IMR-90 (cell line): Measurements from ENCODE around the gene OR4D11. TPM values are rescaled to one million over a fixed set of nuclear protein-coding genes. Genes with fewer than 3 reads are reported as not detected.

Experiments used
- ATAC-seq: fragments of 200-7000 bp; cut with Tn5 transposase; 2 replicates; pipeline ENCODE4 v1.9.1; 2020; ENCODE audit warnings: low read depth, mild to moderate bottlenecking, moderate library complexity
- BruUV-seq: library from RNA; stranded (reverse); fragments of 400-500 nt; replicated peaks from 2 replicates; lab custom pipeline; 2021; lab: Mats Ljungman, UMichigan
- CTCF ChIA-PET: fragments of 300-600 bp; formaldehyde crosslinking; extraction: SDS; loops from one replicate; lab custom pipeline; 2021; ENCODE audit warnings: antibody characterized with exemption; lab: Yijun Ruan, JAX
- POLR2A ChIA-PET: fragments of 300-600 bp; sonication (Branson Sonifier 250); formaldehyde crosslinking; loops from one replicate; lab custom pipeline; 2022; ENCODE audit warnings: antibody characterized with exemption; ENCODE audit not compliant: unreplicated experiment; lab: Charles Lee
- DNase-seq: peaks from one replicate; pipeline ENCODE4 v3.0.0; 2013
- H2AFZ ChIP-seq: replicated peaks from 2 replicates; pipeline ENCODE3; 2013; ENCODE audit warnings: low read length, mild to moderate bottlenecking; ENCODE audit not compliant: poor library complexity
- H2AK5ac ChIP-seq: 2 replicates; pipeline ENCODE4 v1.6.1; 2013; ENCODE audit warnings: low read depth, low read length, inconsistent platforms
- H2AK9ac ChIP-seq: replicated peaks from 2 replicates; pipeline ENCODE3; 2013; ENCODE audit warnings: mild to moderate bottlenecking, low read depth, low read length, moderate library complexity; ENCODE audit not compliant: poor library complexity
- H2BK120ac ChIP-seq: 2 replicates; pipeline ENCODE4 v1.6.1; 2013; ENCODE audit warnings: low read depth, low read length, inconsistent platforms
- H2BK15ac ChIP-seq: 3 replicates; pipeline ENCODE4 v1.6.1; 2013; ENCODE audit warnings: low read depth, low read length, inconsistent platforms
- H2BK20ac ChIP-seq: 2 replicates; pipeline ENCODE4 v1.6.1; 2013; ENCODE audit warnings: low read depth, mild to moderate bottlenecking, inconsistent platforms, low read length, moderate library complexity
- H2BK5ac ChIP-seq: 2 replicates; pipeline ENCODE4 v1.6.1; 2013; ENCODE audit warnings: mild to moderate bottlenecking, low read depth, low read length, inconsistent platforms; ENCODE audit not compliant: poor library complexity, severe bottlenecking
- H3K14ac ChIP-seq: replicated peaks from 2 replicates; pipeline ENCODE4 v1.6.1; 2013; ENCODE audit warnings: low read depth, low read length, inconsistent platforms
- H3K18ac ChIP-seq: 2 replicates; pipeline ENCODE4 v1.6.1; 2013; ENCODE audit warnings: low read depth, low read length, control low read depth
- H3K23ac ChIP-seq: 2 replicates; pipeline ENCODE4 v1.6.1; 2013; ENCODE audit warnings: low read depth, low read length, inconsistent platforms
- H3K27ac ChIP-seq: 2 replicates; pipeline ENCODE4 v1.5.1; 2013; ENCODE audit warnings: mild to moderate bottlenecking, control low read depth, low read length; ENCODE audit not compliant: insufficient read depth
- H3K27me3 ChIP-seq: 2 replicates; pipeline ENCODE4 v1.6.1; 2013; ENCODE audit warnings: low read length; ENCODE audit not compliant: control insufficient read depth, insufficient read depth
- H3K36me3 ChIP-seq: 2 replicates; pipeline ENCODE4 v1.6.1; 2013; ENCODE audit warnings: low read length, mixed read lengths; ENCODE audit not compliant: control insufficient read depth, insufficient read depth
- H3K4ac ChIP-seq: 2 replicates; pipeline ENCODE4 v1.6.1; 2013; ENCODE audit warnings: low read depth, low read length, inconsistent platforms
- H3K4me1 ChIP-seq: 2 replicates; pipeline ENCODE4 v1.6.1; 2013; ENCODE audit warnings: low read length, mixed read lengths; ENCODE audit not compliant: control insufficient read depth, insufficient read depth
- H3K4me2 ChIP-seq: 2 replicates; pipeline ENCODE4 v1.6.1; 2013; ENCODE audit warnings: low read depth, mild to moderate bottlenecking, control low read depth, low read length, moderate library complexity
- H3K4me3 ChIP-seq: 2 replicates; pipeline ENCODE4 v1.5.1; 2013; ENCODE audit warnings: low read depth, mild to moderate bottlenecking, control low read depth, low read length, moderate library complexity; ENCODE audit not compliant: insufficient read depth
- H3K56ac ChIP-seq: 2 replicates; pipeline ENCODE4 v1.6.1; 2013; ENCODE audit warnings: low read length, inconsistent platforms; ENCODE audit not compliant: insufficient read depth; ENCODE audit errors: extremely low read depth
- H3K79me1 ChIP-seq, 2 experiments: 2 replicates each; pipeline ENCODE4 v1.6.1; 2013; ENCODE audit warnings: low read length in 2 of 2, inconsistent platforms in 1 of 2, low read depth in 1 of 2
- H3K9ac ChIP-seq: 2 replicates; pipeline ENCODE4 v1.6.1; 2013; ENCODE audit warnings: low read depth, low read length, control low read depth
- H3K9me1 ChIP-seq: 2 replicates; pipeline ENCODE4 v1.6.1; 2013; ENCODE audit warnings: low read length, inconsistent platforms; ENCODE audit not compliant: insufficient read depth
- H3K9me3 ChIP-seq: 2 replicates; pipeline ENCODE4 v1.6.1; 2013; ENCODE audit warnings: low read length; ENCODE audit not compliant: control insufficient read depth, insufficient read depth
- H4K20me1 ChIP-seq: 2 replicates; pipeline ENCODE4 v1.6.1; 2013; ENCODE audit warnings: low read length, inconsistent platforms; ENCODE audit not compliant: insufficient read depth
- H4K5ac ChIP-seq: 2 replicates; pipeline ENCODE4 v1.6.1; 2013; ENCODE audit warnings: mild to moderate bottlenecking, low read depth, low read length, control low read depth
- H4K8ac ChIP-seq, 2 experiments: 2 replicates each; pipeline ENCODE4 v1.6.1; 2013; ENCODE audit warnings: low read depth in 2 of 2, low read length in 2 of 2, control low read depth in 1 of 2, inconsistent platforms in 1 of 2
- H4K91ac ChIP-seq: 2 replicates; pipeline ENCODE4 v1.6.1; 2013; ENCODE audit warnings: low read depth, low read length, inconsistent platforms; ENCODE audit not compliant: insufficient read depth
- CEBPB ChIP-seq: IDR thresholded peaks from 2 replicates; pipeline ENCODE4 v1.6.1; 2012; ENCODE audit warnings: low read depth, low read length, improper control_type of control experiment
- CTCF ChIP-seq: conservative IDR thresholded peaks from 2 replicates; pipeline ENCODE4 v1.5.1; 2012; ENCODE audit warnings: mild to moderate bottlenecking, low read depth, low read length, improper control_type of control experiment
- FOS ChIP-seq: fragments of 150-350 bp; IDR thresholded peaks from 2 replicates; pipeline ENCODE4 v1.6.1; 2016; ENCODE audit warnings: low read depth, low read length
- MAFK ChIP-seq: IDR thresholded peaks from 2 replicates; pipeline ENCODE4 v1.6.1; 2012; ENCODE audit warnings: low read depth, low read length, improper control_type of control experiment
- MAZ ChIP-seq: IDR thresholded peaks from 2 replicates; pipeline ENCODE4 v1.6.1; 2012; ENCODE audit warnings: low read depth, mild to moderate bottlenecking, low read length, improper control_type of control experiment, moderate library complexity, borderline replicate concordance
- NFE2L2 ChIP-seq: fragments of 150-350 bp; IDR thresholded peaks from 2 replicates; pipeline ENCODE4 v1.6.1; 2016; ENCODE audit warnings: low read depth, mild to moderate bottlenecking, low read length
- RAD21 ChIP-seq: IDR thresholded peaks from 2 replicates; pipeline ENCODE4 v1.6.1; 2012; ENCODE audit warnings: low read length, improper control_type of control experiment
- RCOR1 ChIP-seq: IDR thresholded peaks from 2 replicates; pipeline ENCODE4 v1.6.1; 2012; ENCODE audit warnings: mild to moderate bottlenecking, low read length, improper control_type of control experiment; ENCODE audit not compliant: insufficient replicate concordance
- RFX5 ChIP-seq: IDR thresholded peaks from 2 replicates; pipeline ENCODE4 v1.8.0; 2012; ENCODE audit warnings: low read depth, mild to moderate bottlenecking, low read length, moderate library complexity
- WGBS, 2 experiments: methylation state at CpG; one replicate each; pipeline versions ENCODE4 v1.1.5 to v1.1.7; 2013; ENCODE audit warnings: missing lambda C conversion rate in 2 of 2; ENCODE audit not compliant: insufficient read length in 1 of 2; ENCODE audit errors: extremely low coverage in 2 of 2; 5-methylcytosine and 5-hydroxymethylcytosine counted together
- dilution Hi-C: fragments of 300-500 bp; cut with HindIII; formaldehyde crosslinking; loops from one replicate; pipeline ENCODE4 v1.14.3; 2018; ENCODE audit warnings: low sequenced_read_pairs; ENCODE audit not compliant: unreplicated experiment
- in situ Hi-C: fragments of 300-500 bp; cut with MboI; formaldehyde crosslinking; loops from 3 replicates; pipeline ENCODE4 v1.14.3; 2019; ENCODE audit warnings: low sequenced_read_pairs, inconsistent platforms, mixed read lengths
- intact Hi-C: fragments of 100-400 bp; cut with micrococcal nuclease; formaldehyde crosslinking; loops from 2 replicates; pipeline ENCODE4 v1.10.0; 2022
- polyA plus RNA-seq, 3 experiments: library from polyadenylated mRNA; depleted of rRNA; stranded (reverse); fragments of >200 nt; gene quantifications; 2 replicates each; pipeline ENCODE4 v1.2.3, GENCODE V29; 2012; ENCODE audit warnings: low replicate concordance in 1 of 3
- total RNA-seq: library from RNA; depleted of rRNA; stranded (reverse); fragments of >200 nt; gene quantifications from 2 replicates; pipeline ENCODE4 v1.2.3, GENCODE V29; 2012

The OR4D11 gene
- total and polyA plus RNA-seq, 2 of the 4 experiments (the other 2 are of a cell fraction), result not detected

- Histone ChIP-seq H3K18ac (no peak overlapping the region), H3K14ac (no peak overlapping the region), H3K23ac (no peak overlapping the region), H3K9me3 (no peaks in the 10 kb centered on the region), H3K9me1 (no peaks in the 10 kb centered on the region), H4K20me1 (peaks cover 10% of the 10 kb centered on the region), H2AFZ (no peak overlapping the region), H2BK20ac (no peak overlapping the region), H3K4me3 (no peak overlapping the region), H2BK15ac (no peak overlapping the region), H3K56ac (no peak overlapping the region), H3K36me3 (no peaks in the 10 kb centered on the region), H3K27me3 (no peaks in the 10 kb centered on the region), H2BK120ac (no peak overlapping the region), H4K8ac (no peak overlapping the region), H4K91ac (no peak overlapping the region), H2BK5ac (no peak overlapping the region), H3K27ac (no peak overlapping the region), H3K9ac (no peak overlapping the region), H2AK5ac (no peak overlapping the region), H4K5ac (no peak overlapping the region), H2AK9ac (no peak overlapping the region), H3K4me2 (no peak overlapping the region), H3K79me1 (no peaks in the 10 kb centered on the region), H3K4ac (no peak overlapping the region), H3K4me1 (0 out of 2 replicates have a peak, but pooled peaks cover 3% of the 10 kb centered on the region)
- in situ Hi-C loops, result loop anchor here (10.0 to 25.0 kb wide), 2 partner anchors 252 to 966 kb away; partner anchors contain the start of genes LPXN and ZFP91
- ChIA-PET POLR2A (no interaction called here), CTCF (interaction anchor here (0.6 kb wide), 1 partner anchor 250 kb away, joined by 5 read pairs; no protein-coding TSS in a partner anchor)
- TF ChIP-seq MAZ (no peak), RFX5 (no peak), RAD21 (no peak), FOS (no peak), NFE2L2 (no peak), CTCF (no peak), CEBPB (no peak), MAFK (no peak), RCOR1 (no peak)
- intact Hi-C loops, result loop anchor here (5.0 to 10.0 kb wide), 2 partner anchors 249 to 978 kb away; partner anchors contain the start of genes LPXN and ZFP91
- no TSS peak for BruUV-seq
- ATAC-seq (no peak), DNase-seq (no peak)
- WGBS, 2 experiments, result 67% methylated on average over 1 of the region's 2 CpGs; no CpG with 5 or more reads in 1 of the 2 experiments
- dilution Hi-C loops, result no loop called here
Observed at GRCh38 chr11:59552844-59553243, 49.5 kb downstream of the OR4D11 start.
